ENCODE measurements around the gene ZNF766.

Gene ZNF766

DNA sequence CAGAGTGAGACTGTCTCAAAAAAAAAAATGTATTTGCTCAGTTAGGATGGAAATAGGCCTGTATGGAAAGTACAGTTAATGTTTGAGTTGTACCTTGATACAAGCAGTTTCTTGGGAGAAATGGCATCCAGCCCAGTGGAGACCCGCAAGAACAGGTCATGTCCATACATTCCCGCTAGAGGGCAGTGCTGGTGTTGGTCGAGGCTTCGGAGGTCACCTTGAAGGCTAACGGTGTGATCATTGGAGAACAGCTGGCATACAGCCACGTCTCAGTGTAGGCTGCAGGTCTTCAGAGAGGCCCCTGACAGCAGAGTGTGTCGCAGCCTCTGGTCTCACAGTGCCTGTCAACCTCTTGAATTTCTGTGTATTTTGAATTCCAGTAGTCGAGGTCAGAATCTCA is 74.2 kb downstream of the ZNF766 start:
- TF ChIP-seq, protein P1, sequence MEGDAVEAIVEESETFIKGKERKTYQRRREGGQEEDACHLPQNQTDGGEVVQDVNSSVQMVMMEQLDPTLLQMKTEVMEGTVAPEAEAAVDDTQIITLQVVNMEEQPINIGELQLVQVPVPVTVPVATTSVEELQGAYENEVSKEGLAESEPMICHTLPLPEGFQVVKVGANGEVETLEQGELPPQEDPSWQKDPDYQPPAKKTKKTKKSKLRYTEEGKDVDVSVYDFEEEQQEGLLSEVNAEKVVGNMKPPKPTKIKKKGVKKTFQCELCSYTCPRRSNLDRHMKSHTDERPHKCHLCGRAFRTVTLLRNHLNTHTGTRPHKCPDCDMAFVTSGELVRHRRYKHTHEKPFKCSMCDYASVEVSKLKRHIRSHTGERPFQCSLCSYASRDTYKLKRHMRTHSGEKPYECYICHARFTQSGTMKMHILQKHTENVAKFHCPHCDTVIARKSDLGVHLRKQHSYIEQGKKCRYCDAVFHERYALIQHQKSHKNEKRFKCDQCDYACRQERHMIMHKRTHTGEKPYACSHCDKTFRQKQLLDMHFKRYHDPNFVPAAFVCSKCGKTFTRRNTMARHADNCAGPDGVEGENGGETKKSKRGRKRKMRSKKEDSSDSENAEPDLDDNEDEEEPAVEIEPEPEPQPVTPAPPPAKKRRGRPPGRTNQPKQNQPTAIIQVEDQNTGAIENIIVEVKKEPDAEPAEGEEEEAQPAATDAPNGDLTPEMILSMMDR (IDR thresholded peaks at IDR 0.05; ENCODE audit: low read depth, low read length) = peak; percentile 19
- DNase-seq (ENCODE audit: extremely low read depth, low read depth) = no peak

DNA sequence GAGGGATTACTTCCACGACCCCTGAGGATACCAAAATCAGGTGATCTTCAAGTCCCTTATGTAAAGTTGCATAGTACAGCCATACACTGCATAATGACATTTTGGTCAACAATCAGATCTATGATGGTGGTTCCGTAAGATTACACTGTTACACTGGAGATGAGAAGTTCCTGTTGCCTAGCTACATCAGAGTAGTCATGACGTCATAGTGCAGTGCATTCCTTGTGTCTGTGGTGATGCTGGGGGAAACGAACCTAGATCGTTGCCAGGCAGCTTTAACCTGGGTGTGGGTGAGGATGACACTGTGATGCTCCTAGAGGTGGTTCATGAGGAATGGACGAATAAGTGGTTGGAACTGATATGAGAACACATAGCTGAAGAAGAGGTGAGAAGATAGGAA is 75.8 kb downstream of the ZNF766 start:
- TF ChIP-seq, protein P1 (IDR thresholded peaks at IDR 0.05; ENCODE audit: low read depth, low read length) = no peak
- no peak for DNase-seq (ENCODE audit: extremely low read depth, low read depth)

Data from AG09319 (cell line).